Right lobe of liver (tissue), 4 donors: ENCODE data around the gene MYL7.

ENCODE experiments used
- CTCF ChIP-seq, 4 donors: fragments of 200-600 bp in 3 of 4; fragments of 450-650 bp in 1 of 4; IDR thresholded peaks; one replicate each; pipeline versions ENCODE4 v1.5.1 to v1.8.0; 2016 to 2022; ENCODE audit warnings: antibody characterized with exemption in 4 of 4, mild to moderate bottlenecking in 2 of 4
- POLR2A ChIP-seq: fragments of 450-650 bp; IDR thresholded peaks from one replicate; pipeline ENCODE4 v1.6.1; 2017; ENCODE audit warnings: antibody characterized with exemption, mild to moderate bottlenecking
- donor health status: DM: no; HTN: no; CAD: no.
- donor health status: DM: no; HTN: no; CAD: no.
- donor health status: DM: no; HTN: yes; CAD: no.

- no peak for TF ChIP-seq POLR2A
- no peak for TF ChIP-seq CTCF (IDR thresholded peaks at IDR 0.05)
These were observed 47.5 kb upstream of the MYL7 start for GRCh38 chr7:44188480-44189225.
